Breast epithelium (tissue), 3 donors: ENCODE measurements around the gene ARHGEF28.

Experiments used
- CTCF ChIP-seq, 3 donors: fragments of 450-650 bp; IDR thresholded peaks; one replicate each; pipeline ENCODE4 v1.5.1; 2016 to 2017; ENCODE audit warnings: antibody characterized with exemption in 3 of 3, mild to moderate bottlenecking in 3 of 3, moderate library complexity in 3 of 3
- POLR2A ChIP-seq: fragments of 450-650 bp; IDR thresholded peaks from one replicate; pipeline ENCODE4 v1.6.1; 2016; ENCODE audit warnings: antibody characterized with exemption, mild to moderate bottlenecking, moderate library complexity
- POLR2AphosphoS5 ChIP-seq, 3 donors: sonication (generic); formaldehyde crosslinking; IDR thresholded peaks; one replicate each; pipeline ENCODE4 v1.6.1; 2017; ENCODE audit warnings: antibody characterized with exemption in 3 of 3

GRCh38 chr5:73962801-73963425 is 336.9 kb downstream of the ARHGEF28 start:
- TF ChIP-seq CTCF (IDR thresholded peaks at IDR 0.05) (no peak), POLR2A (no peak), POLR2AphosphoS5 (IDR thresholded peaks at IDR 0.05) (no peak)
